HG02623 (cell line): ENCODE measurements around the gene MAP2K4.

Source experiments
- ATAC-seq: cut with Tn5 transposase; IDR thresholded peaks from one replicate; pipeline ENCODE4 v1.9.1; 2021; ENCODE audit warnings: moderate library complexity; ENCODE audit not compliant: unreplicated experiment

The MAP2K4 gene

GRCh38 chr17:12088035-12088434 lies 67.4 kb downstream of the MAP2K4 start:
- ATAC-seq = no peak

GRCh38 chr17:12089809-12090384 lies 69.2 kb downstream of the MAP2K4 start:
- ATAC-seq = no peak

- no peak for ATAC-seq
Observed at GRCh38 chr17:12094336-12094735, 73.7 kb downstream of the MAP2K4 start.

DNA sequence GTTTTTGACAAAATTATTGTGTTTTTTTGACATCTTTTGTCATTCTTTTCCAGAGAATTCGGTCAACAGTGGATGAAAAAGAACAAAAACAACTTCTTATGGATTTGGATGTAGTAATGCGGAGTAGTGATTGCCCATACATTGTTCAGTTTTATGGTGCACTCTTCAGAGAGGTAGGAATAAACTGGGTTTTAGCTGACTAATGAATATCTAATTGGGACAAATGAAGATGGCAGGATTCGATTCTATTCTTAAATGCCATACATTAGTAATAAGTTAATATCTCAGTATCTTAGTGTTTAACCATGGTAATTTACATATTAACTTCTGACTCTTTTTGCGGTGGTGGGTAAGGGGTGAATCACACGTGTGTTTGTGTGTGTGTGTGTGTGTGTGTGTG lies 74.8 kb downstream of the MAP2K4 start:
- ATAC-seq = no peak

DNA sequence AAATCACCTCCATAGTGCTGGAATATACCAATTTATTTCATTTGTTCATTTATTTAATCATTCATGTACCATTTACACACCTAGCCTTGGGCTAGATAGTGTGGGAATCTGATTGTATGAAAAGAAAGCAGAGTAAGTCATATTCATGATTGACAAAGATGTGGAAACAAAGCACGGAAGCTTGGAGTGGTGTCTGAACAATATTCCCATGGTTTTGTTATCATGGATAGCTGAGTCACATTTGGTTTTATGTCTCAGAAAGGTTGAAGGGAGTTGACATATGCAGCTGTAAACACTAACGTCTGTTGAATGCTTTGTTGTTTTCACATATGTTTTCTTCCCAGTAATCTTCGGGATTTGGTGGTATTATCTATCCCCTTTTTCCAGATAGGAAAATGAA lies 76.6 kb downstream of the MAP2K4 start:
- no peak for ATAC-seq

- ATAC-seq = peak; percentile 88
Observed at GRCh38 chr17:12098568-12098967, 77.9 kb downstream of the MAP2K4 start.

DNA sequence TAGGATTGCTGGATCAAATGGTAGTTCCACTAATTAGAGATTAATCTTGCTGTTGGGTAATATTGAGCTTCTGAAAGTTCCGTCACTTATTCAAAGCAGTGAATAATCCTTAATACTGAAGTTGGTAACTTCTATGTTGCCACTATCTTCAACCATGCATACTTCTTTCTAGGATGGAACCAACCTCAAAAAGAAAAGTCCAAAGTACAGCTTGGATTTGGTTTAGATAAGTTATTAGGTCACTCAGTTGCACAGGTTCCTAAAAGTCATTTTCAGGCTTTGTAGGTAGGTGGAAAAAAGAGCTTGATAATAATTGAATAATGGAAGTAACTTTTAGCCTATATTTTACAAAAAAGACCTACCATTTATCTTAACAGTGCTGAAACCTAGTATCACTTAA lies 78.7 kb downstream of the MAP2K4 start:
- no peak for ATAC-seq

GRCh38 chr17:12104831-12105230 lies 84.2 kb downstream of the MAP2K4 start:
- no peak for ATAC-seq

GRCh38 chr17:12107905-12108304 lies 87.2 kb downstream of the MAP2K4 start:
- ATAC-seq = no peak

GRCh38 chr17:12110906-12111305 lies 90.2 kb downstream of the MAP2K4 start:
- ATAC-seq = no peak

DNA sequence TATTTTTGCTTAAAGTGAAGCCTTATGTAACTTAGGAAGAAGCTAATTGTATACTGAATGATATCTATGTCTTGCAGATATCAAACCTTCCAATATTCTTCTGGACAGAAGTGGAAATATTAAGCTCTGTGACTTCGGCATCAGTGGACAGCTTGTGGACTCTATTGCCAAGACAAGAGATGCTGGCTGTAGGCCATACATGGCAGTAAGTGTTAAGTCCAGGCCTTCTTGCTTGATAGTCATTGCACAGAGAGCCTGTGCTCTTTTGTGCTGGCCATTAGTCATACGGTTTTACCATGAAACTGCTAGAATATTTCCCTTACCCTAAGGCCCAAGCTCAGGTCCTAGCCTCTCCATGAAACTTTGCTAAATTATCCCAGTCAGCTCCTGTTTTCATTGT lies 92.5 kb downstream of the MAP2K4 start:
- no peak for ATAC-seq

GRCh38 chr17:12114686-12115418 lies 94.2 kb downstream of the MAP2K4 start:
- no peak for ATAC-seq

GRCh38 chr17:12116143-12116542 lies 95.5 kb downstream of the MAP2K4 start:
- no peak for ATAC-seq

- no peak for ATAC-seq
Observed at GRCh38 chr17:12118617-12119016, 97.9 kb downstream of the MAP2K4 start.

- no peak for ATAC-seq
Observed at GRCh38 chr17:12122075-12122474, 101.4 kb downstream of the MAP2K4 start.

DNA sequence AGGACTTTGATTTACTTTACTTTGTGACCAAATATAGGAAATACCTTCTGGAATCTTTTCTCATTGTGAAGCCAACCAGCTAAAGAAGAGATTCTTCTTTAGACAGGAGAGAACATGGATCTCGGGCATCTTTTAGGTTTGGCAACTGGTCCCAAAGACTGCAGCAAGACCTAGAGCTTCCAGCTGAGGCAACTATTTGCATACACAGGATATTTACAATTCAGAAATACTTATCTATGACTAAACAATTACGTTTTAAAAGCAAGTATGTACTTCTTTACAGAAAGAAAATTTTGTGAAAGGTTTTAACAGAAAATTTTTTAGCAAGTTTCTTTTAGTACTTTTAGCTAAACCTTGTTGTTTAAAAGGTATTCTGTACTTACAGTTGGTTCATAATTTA lies 106.5 kb downstream of the MAP2K4 start:
- ATAC-seq = no peak

- no peak for ATAC-seq
Observed at GRCh38 chr17:12127667-12128066, 107.0 kb downstream of the MAP2K4 start.

DNA sequence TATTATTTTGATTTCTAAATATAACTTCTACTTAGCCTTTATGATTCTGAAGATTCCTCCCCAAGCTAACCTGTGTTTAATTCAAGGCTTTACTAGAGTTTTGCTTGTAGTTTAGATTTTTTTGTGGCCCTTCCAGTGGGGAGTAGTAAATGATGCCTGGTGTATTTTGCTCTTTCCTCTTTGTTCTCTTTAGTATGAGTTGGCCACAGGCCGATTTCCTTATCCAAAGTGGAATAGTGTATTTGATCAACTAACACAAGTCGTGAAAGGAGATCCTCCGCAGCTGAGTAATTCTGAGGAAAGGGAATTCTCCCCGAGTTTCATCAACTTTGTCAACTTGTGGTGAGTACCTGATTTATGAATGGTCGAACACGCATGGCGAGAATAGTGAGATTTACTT lies 108.3 kb downstream of the MAP2K4 start:
- ATAC-seq = no peak

- ATAC-seq = no peak
Observed at GRCh38 chr17:12133183-12133582, 112.5 kb downstream of the MAP2K4 start.

- no peak for ATAC-seq
Observed at GRCh38 chr17:12134101-12134500, 113.4 kb downstream of the MAP2K4 start.

GRCh38 chr17:12134587-12134986 lies 113.9 kb downstream of the MAP2K4 start:
- no peak for ATAC-seq

GRCh38 chr17:12136243-12136642 lies 115.6 kb downstream of the MAP2K4 start:
- ATAC-seq = no peak

GRCh38 chr17:12136646-12137045 lies 116.0 kb downstream of the MAP2K4 start:
- ATAC-seq = no peak
